Measurements from ENCODE around the gene P2RY13.

DNA sequence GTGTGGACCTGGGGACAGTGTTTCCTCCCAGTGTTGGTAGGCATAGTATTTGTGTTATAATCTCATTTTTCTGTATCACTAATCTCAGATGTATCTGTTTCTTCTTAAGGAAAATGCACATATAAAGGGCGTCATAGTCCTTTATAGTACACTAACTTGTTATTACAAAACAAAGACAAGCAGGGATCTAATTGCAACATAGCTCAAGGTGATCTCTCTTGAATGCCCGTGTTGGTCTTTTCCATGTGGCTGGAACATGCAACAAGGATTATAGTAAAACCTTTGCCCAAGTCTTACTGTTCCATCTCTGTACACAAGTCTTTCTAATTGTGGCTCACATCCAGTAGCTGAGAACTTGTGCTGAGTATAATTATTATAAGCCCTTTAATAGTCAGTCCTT, 9.2 kb downstream of the P2RY13 start:
- TF ChIP-seq, protein P1, sequence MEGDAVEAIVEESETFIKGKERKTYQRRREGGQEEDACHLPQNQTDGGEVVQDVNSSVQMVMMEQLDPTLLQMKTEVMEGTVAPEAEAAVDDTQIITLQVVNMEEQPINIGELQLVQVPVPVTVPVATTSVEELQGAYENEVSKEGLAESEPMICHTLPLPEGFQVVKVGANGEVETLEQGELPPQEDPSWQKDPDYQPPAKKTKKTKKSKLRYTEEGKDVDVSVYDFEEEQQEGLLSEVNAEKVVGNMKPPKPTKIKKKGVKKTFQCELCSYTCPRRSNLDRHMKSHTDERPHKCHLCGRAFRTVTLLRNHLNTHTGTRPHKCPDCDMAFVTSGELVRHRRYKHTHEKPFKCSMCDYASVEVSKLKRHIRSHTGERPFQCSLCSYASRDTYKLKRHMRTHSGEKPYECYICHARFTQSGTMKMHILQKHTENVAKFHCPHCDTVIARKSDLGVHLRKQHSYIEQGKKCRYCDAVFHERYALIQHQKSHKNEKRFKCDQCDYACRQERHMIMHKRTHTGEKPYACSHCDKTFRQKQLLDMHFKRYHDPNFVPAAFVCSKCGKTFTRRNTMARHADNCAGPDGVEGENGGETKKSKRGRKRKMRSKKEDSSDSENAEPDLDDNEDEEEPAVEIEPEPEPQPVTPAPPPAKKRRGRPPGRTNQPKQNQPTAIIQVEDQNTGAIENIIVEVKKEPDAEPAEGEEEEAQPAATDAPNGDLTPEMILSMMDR (IDR thresholded peaks at IDR 0.05), result no peak
- TF ChIP-seq POLR2A (IDR thresholded peaks at IDR 0.05), result no peak

All from body of pancreas (tissue), 4 donors.